SK-N-SH (cell line): ENCODE measurements around the gene A2M.

Experiments used
- CTCF ChIP-seq: fragments of 200-600 bp; sonication (generic); IDR thresholded peaks from 2 replicates; pipeline ENCODE4 v1.6.1; 2017; ENCODE audit warnings: antibody characterized with exemption, mild to moderate bottlenecking, moderate library complexity
- EZH2phosphoT487 ChIP-seq: fragments of 200-600 bp; sonication (generic); IDR thresholded peaks from 2 replicates; pipeline ENCODE4 v1.6.1; 2017; ENCODE audit warnings: low read depth, mixed run types, mild to moderate bottlenecking, antibody characterized with exemption, moderate library complexity, borderline replicate concordance
- JUND ChIP-seq: IDR thresholded peaks from 2 replicates; pipeline ENCODE4 v1.4.0; 2012
- MXI1 ChIP-seq: IDR thresholded peaks from 2 replicates; pipeline ENCODE4 v1.6.1; 2012; ENCODE audit warnings: mild to moderate bottlenecking, low read depth, low read length, improper control_type of control experiment
- NRF1 ChIP-seq: IDR thresholded peaks from 2 replicates; pipeline ENCODE4 v1.6.1; 2012; ENCODE audit warnings: low read depth, mild to moderate bottlenecking, low read length
- POLR2AphosphoS5 ChIP-seq: IDR thresholded peaks from 2 replicates; pipeline ENCODE4 v1.6.1; 2012; ENCODE audit warnings: low read depth, low read length
- RAD21 ChIP-seq: IDR thresholded peaks from 2 replicates; pipeline ENCODE4 v1.6.1; 2012; ENCODE audit warnings: mild to moderate bottlenecking, low read length
- SIN3A ChIP-seq: IDR thresholded peaks from 2 replicates; pipeline ENCODE4 v1.6.1; 2012; ENCODE audit warnings: low read depth, mild to moderate bottlenecking, low read length, moderate library complexity, borderline replicate concordance
- TAF1 ChIP-seq: IDR thresholded peaks from 2 replicates; pipeline ENCODE4 v1.6.1; 2012; ENCODE audit warnings: low read depth, mild to moderate bottlenecking, low read length, moderate library complexity, borderline replicate concordance
- USF2 ChIP-seq: fragments of 150-350 bp; IDR thresholded peaks from 2 replicates; pipeline ENCODE4 v1.6.1; 2017; ENCODE audit warnings: antibody characterized with exemption, low read length, low read depth, borderline replicate concordance
- ZBTB33 ChIP-seq: IDR thresholded peaks from 2 replicates; pipeline ENCODE4 v1.4.0; 2012; ENCODE audit warnings: low read depth, borderline replicate concordance
- TF ChIP-seq, protein P1 (sequence below): IDR thresholded peaks from 2 replicates; pipeline ENCODE4 v1.6.1; 2012; ENCODE audit warnings: mild to moderate bottlenecking, low read depth, low read length, moderate library complexity

DNA sequence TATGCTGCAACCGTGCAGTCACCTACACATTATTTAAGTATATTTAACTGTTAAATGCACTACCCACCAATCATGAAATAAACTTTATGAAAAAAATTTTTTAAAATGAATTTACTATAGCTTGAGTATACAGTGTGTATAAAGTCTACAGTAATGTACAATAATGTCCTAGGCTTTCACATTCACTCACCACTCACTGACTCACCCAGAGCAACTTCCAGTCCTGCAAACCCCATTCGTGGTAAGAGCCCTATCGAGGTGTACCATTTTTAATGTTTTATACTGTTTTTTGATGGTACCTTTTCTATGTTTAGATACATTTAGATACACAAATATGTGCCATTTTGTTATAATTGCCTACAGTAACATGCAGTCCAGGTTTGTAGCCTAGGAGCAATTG is 78.3 kb downstream of the A2M start:
- TF ChIP-seq SIN3A (no peak), CTCF (no peak), ZBTB33 (no peak), USF2 (no peak), RAD21 (no peak), POLR2AphosphoS5 (no peak), MXI1 (no peak), TAF1 (no peak), JUND (no peak), EZH2phosphoT487 (no peak), NRF1 (no peak)
- TF ChIP-seq, protein P1, sequence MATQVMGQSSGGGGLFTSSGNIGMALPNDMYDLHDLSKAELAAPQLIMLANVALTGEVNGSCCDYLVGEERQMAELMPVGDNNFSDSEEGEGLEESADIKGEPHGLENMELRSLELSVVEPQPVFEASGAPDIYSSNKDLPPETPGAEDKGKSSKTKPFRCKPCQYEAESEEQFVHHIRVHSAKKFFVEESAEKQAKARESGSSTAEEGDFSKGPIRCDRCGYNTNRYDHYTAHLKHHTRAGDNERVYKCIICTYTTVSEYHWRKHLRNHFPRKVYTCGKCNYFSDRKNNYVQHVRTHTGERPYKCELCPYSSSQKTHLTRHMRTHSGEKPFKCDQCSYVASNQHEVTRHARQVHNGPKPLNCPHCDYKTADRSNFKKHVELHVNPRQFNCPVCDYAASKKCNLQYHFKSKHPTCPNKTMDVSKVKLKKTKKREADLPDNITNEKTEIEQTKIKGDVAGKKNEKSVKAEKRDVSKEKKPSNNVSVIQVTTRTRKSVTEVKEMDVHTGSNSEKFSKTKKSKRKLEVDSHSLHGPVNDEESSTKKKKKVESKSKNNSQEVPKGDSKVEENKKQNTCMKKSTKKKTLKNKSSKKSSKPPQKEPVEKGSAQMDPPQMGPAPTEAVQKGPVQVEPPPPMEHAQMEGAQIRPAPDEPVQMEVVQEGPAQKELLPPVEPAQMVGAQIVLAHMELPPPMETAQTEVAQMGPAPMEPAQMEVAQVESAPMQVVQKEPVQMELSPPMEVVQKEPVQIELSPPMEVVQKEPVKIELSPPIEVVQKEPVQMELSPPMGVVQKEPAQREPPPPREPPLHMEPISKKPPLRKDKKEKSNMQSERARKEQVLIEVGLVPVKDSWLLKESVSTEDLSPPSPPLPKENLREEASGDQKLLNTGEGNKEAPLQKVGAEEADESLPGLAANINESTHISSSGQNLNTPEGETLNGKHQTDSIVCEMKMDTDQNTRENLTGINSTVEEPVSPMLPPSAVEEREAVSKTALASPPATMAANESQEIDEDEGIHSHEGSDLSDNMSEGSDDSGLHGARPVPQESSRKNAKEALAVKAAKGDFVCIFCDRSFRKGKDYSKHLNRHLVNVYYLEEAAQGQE, result no peak
